Measurements from ENCODE around the gene HRH2. TPM values are rescaled to one million over a fixed set of nuclear protein-coding genes. Genes with fewer than 3 reads are reported as not detected.

The HRH2 gene
- total RNA-seq, 1 experiment from 2014 or later = 9.3 TPM

- no peak for TF ChIP-seq ERG (CRISPR knock-in tag; IDR thresholded peaks at IDR 0.05)
- TF ChIP-seq ZSCAN18 (CRISPR knock-in tag; IDR thresholded peaks at IDR 0.05) = no peak
- TF ChIP-seq FOXP4 (CRISPR knock-in tag; IDR thresholded peaks at IDR 0.05) = no peak
These were observed 5.6 kb downstream of the HRH2 start (continued) for GRCh38 chr5:175663186-175664184.

- Mint-ChIP-seq H3K9me3 (no peaks in the 10 kb centered on the region), H3K27ac (no peak overlapping the region), H3K4me3 (no peak overlapping the region), H3K27me3 (ENCODE audit: low read depth) (no peaks in the 10 kb centered on the region), H3K4me1 (peaks cover 13% of the 10 kb centered on the region), H3K36me3 (no peaks in the 10 kb centered on the region; the same call in 1 of the 2 replicates)
- POLR2A ChIA-PET = no interaction called here
- CTCF ChIA-PET = interaction anchor here (1.1 to 4.4 kb wide), 3 partner anchors 27 to 131 kb away, joined by 3 to 24 read pairs (median 14); no protein-coding TSS in a partner anchor
- DNase-seq (ENCODE audit: low spot score) = no peak
- no peak for ATAC-seq
- TF ChIP-seq SP1 (CRISPR knock-in tag; conservative IDR thresholded peaks at IDR 0.05) = no peak
- no peak for TF ChIP-seq CREM (CRISPR knock-in tag; IDR thresholded peaks at IDR 0.05)
- no peak for TF ChIP-seq ZNF416 (CRISPR knock-in tag; IDR thresholded peaks at IDR 0.05)
- no peak for TF ChIP-seq ATF6 (CRISPR knock-in tag; IDR thresholded peaks at IDR 0.05)
- no peak for TF ChIP-seq ZNF425 (CRISPR knock-in tag; conservative IDR thresholded peaks at IDR 0.05)
- no peak for TF ChIP-seq ZNF671 (CRISPR knock-in tag; IDR thresholded peaks at IDR 0.05)
- no peak for TF ChIP-seq CTCF (IDR thresholded peaks at IDR 0.05)
- no peak for TF ChIP-seq E2F5 (CRISPR knock-in tag; IDR thresholded peaks at IDR 0.05)
- no peak for TF ChIP-seq ATF2 (CRISPR knock-in tag; IDR thresholded peaks at IDR 0.05; ENCODE audit: borderline replicate concordance, low read depth)
- no peak for TF ChIP-seq ATF3 (CRISPR knock-in tag; conservative IDR thresholded peaks at IDR 0.05)
- TF ChIP-seq E2F1 (CRISPR knock-in tag; IDR thresholded peaks at IDR 0.05) = no peak
- no peak for TF ChIP-seq SOX15 (CRISPR knock-in tag; IDR thresholded peaks at IDR 0.05)
- TF ChIP-seq GTF2I (CRISPR knock-in tag; conservative IDR thresholded peaks at IDR 0.05) = no peak
- TF ChIP-seq HMGXB4 (CRISPR knock-in tag; IDR thresholded peaks at IDR 0.05) = no peak
These were observed 6.9 kb downstream of the HRH2 start for GRCh38 chr5:175664723-175665122.

Measured in WTC11 (cell line).